HG03442 (cell line): ENCODE results near the gene PELI3.

ENCODE experiments used
- ATAC-seq: cut with Tn5 transposase; IDR thresholded peaks from one replicate; pipeline ENCODE4 v1.9.1; 2021; ENCODE audit warnings: mild to moderate bottlenecking, moderate library complexity; ENCODE audit not compliant: unreplicated experiment

PELI3 gene

GRCh38 chr11:66497206-66497605 lies 30.5 kb downstream of the PELI3 start:
- no peak for ATAC-seq

- ATAC-seq, result no peak
Observed at GRCh38 chr11:66498506-66498905, 31.8 kb downstream of the PELI3 start.

GRCh38 chr11:66505276-66505816 lies 38.6 kb downstream of the PELI3 start:
- ATAC-seq, result no peak

- ATAC-seq, result no peak
Observed at GRCh38 chr11:66509131-66509561, 42.4 kb downstream of the PELI3 start.

GRCh38 chr11:66510271-66510989 lies 43.7 kb downstream of the PELI3 start, which contains the start of gene BBS1:
TSS of gene BBS1 (plus strand) at chr11:66510635. CDS start at chr11:66510660, 25 bp downstream.
- ATAC-seq, result peak; percentile 85

GRCh38 chr11:66510990-66511339 lies 44.3 kb downstream of the PELI3 start:
- ATAC-seq, result no peak

GRCh38 chr11:66523611-66524010 lies 56.9 kb downstream of the PELI3 start:
- no peak for ATAC-seq

GRCh38 chr11:66524304-66525040 lies 57.8 kb downstream of the PELI3 start:
- no peak for ATAC-seq
